Measurements from ENCODE around the gene NFIB. TPM values are rescaled to one million over a fixed set of nuclear protein-coding genes. Genes with fewer than 3 reads are reported as not detected.

NFIB gene
- total RNA-seq, 1 donor from 2014 or later: 2.4 TPM

DNA sequence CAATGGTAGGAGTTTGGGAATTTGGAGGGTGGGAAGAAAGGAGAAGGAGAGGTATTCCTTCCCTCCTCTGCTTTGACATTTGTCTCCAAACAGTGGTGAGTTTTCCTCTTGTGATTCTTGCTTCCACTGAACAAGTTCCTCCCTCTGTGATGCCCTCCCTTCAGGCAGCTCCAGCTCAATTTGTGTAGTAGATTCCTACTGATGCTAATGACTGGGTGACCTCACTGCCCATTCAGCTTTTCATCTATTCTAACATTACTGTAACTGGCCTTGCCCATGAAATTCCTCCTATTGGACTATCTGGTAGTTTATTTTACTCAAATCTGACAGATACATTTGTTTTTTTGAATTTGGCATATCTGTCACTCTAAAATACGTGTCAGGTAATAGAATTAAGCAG, 121.4 kb downstream of the NFIB start:
- no peak for DNase-seq (ENCODE audit: low read depth)
- TF ChIP-seq, protein P1, sequence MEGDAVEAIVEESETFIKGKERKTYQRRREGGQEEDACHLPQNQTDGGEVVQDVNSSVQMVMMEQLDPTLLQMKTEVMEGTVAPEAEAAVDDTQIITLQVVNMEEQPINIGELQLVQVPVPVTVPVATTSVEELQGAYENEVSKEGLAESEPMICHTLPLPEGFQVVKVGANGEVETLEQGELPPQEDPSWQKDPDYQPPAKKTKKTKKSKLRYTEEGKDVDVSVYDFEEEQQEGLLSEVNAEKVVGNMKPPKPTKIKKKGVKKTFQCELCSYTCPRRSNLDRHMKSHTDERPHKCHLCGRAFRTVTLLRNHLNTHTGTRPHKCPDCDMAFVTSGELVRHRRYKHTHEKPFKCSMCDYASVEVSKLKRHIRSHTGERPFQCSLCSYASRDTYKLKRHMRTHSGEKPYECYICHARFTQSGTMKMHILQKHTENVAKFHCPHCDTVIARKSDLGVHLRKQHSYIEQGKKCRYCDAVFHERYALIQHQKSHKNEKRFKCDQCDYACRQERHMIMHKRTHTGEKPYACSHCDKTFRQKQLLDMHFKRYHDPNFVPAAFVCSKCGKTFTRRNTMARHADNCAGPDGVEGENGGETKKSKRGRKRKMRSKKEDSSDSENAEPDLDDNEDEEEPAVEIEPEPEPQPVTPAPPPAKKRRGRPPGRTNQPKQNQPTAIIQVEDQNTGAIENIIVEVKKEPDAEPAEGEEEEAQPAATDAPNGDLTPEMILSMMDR (conservative IDR thresholded peaks at IDR 0.05; ENCODE audit: low read depth, low read length): no peak
- H3K4me3 ChIP-seq (ENCODE audit: low read depth, low read length): no peak overlapping the region

DNA sequence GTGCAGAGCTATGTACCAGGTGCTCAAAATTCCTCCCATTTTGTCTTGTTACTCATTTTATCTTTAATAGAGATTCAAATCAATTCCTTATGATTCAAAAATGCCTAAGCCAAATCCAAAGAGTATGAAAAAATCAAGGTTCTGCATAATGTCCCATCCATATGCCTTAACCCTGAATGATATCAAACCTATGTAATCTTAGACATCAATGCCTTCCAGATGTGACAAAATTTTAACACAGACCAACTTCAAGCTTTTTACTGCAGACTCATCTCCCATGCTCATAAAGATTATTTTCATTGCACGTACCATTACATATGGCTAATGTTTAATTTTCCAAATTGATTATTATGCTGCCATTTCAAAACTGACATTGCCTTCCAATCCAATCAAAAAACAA, 122.4 kb downstream of the NFIB start:
- H3K4me3 ChIP-seq (ENCODE audit: low read depth, low read length): no peak overlapping the region
- TF ChIP-seq, protein P1 (conservative IDR thresholded peaks at IDR 0.05; ENCODE audit: low read depth, low read length): no peak
- DNase-seq (ENCODE audit: low read depth): no peak

DNA sequence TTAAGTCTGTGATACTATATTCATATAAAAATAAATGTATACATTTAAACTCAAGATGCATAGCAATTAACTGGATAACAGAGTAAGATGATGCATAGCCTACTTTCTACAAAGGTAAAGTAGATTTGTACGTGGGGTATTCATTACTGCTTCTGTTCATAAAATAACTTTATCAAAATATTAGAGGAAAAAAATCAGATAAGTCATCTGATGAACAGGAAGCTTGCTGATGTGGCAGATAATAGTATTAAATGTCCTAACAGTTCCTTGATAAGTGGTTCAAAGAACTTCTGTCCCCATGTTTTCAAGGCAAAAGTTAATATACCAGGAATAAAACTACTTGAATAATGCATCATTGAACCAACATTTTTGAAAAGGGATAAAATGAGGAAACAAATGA, 123.7 kb downstream of the NFIB start:
- no peak for DNase-seq (ENCODE audit: low read depth)
- TF ChIP-seq, protein P1 (conservative IDR thresholded peaks at IDR 0.05; ENCODE audit: low read depth, low read length): no peak
- H3K4me3 ChIP-seq (ENCODE audit: low read depth, low read length): no peak overlapping the region

DNA sequence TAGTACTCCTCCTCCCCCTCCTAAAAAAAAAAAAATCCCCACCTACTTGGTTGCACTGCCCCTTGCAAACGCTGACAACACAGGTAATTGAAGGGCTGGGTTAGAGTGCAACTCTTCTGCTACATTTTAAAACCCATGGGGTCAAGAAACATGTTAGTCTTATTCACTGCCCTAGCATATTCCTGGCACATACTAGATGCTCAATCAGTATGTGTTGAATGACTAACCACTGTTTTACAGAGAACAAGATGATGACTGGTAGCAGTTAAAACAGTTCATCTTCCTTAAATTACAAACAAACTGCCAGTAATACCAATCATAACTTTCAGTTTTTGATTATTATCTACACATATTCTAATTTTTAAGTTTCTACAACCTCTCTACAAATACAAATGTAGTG, 124.4 kb downstream of the NFIB start:
- no peak for DNase-seq (ENCODE audit: low read depth)
- H3K4me3 ChIP-seq (ENCODE audit: low read depth, low read length): no peak overlapping the region
- TF ChIP-seq, protein P1 (conservative IDR thresholded peaks at IDR 0.05; ENCODE audit: low read depth, low read length): no peak

DNA sequence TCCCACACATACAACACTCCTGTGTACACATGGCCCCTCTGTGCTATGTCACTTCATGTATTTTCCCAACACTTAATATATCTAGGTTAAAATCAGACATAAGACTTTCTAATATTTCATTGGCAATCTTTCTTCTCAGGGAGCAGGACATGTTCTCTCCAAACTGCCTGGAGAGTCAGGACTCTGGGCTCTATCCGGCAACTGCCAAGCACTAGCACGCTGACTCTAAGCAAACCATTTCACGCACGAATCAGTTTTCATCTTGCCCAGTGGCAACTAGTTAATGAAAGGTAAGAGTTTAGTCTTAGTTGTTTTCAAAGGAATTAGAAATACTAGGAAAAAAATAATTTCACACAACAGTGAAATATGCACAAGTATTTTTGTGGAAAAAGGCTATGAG, 124.8 kb downstream of the NFIB start:
- DNase-seq (ENCODE audit: low read depth): no peak
- TF ChIP-seq, protein P1 (conservative IDR thresholded peaks at IDR 0.05; ENCODE audit: low read depth, low read length): no peak
- no peak overlapping the region for H3K4me3 ChIP-seq (ENCODE audit: low read depth, low read length)

DNA sequence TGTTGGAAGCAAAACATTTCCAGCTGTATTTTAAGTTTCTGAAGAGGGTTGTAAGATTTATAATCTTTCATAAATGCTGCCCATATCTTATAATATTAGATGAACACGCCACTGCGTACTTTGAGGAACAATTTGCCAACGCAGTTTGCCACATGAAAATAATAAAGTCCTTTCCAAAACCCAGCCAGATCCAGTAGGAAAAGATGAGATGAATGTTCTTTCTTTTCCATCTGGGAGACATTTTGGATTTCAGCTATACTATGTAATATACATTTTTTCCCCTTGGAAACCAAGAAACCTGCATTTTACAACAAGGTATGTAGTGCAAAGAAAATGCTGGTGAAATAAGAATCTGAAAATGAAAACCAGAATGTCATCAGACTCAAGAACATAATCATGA, 125.4 kb downstream of the NFIB start:
- no peak for DNase-seq (ENCODE audit: low read depth)
- TF ChIP-seq, protein P1 (conservative IDR thresholded peaks at IDR 0.05; ENCODE audit: low read depth, low read length): no peak

DNA sequence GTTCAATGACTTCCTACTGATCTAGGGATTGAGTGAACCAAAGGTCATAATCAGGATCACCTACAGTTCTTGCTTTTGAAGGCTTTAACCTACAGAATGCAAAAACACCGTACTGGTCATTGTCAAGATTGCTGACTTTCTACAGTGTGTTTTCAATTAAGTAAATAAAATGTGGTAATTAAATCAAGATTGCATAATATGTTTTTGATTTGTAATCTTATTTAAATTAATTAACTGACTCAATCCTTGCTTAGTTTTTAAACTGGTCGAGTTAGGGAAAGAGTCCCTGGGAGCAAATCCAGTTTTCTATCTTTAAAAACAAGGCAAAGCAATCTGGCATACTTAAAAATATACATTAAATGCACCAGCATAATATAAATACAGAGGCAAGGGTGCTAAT, 125.9 kb downstream of the NFIB start:
- TF ChIP-seq, protein P1 (conservative IDR thresholded peaks at IDR 0.05; ENCODE audit: low read depth, low read length): no peak
- no peak overlapping the region for H3K4me3 ChIP-seq (ENCODE audit: low read depth, low read length)
- no peak for DNase-seq (ENCODE audit: low read depth)

More for the DNA sequence above, 125.4 kb downstream of the NFIB start:
- no peak overlapping the region for H3K4me3 ChIP-seq (ENCODE audit: low read depth, low read length)
